Measurements from ENCODE around the gene NOX5. TPM values are rescaled to one million over a fixed set of nuclear protein-coding genes. Genes with fewer than 3 reads are reported as not detected.

Gene NOX5
- total and polyA plus RNA-seq, 2 of the 4 experiments (the other 2 are of a cell fraction): 0.07 TPM; not detected in 1

DNA sequence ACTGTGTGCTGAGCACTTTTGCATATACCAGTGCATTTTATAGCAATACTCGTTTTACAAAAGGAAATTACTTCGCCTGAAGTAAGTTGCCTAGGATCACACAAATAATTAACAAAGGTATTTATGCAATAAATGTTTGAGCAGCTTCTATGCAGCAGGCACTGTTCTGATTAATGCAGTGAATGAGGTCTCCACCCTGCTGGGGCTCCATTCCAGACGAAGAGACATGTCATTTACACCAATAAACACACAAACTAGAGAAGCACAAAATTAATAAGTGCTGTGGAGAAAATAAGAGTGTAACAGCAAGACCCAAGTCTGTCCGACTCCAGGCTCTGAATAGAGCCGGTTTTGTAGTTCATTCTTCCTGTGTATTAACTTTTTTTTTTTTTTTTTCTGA, 17.5 kb downstream of the NOX5 start:
- Histone ChIP-seq H3K27me3 (ENCODE audit: control insufficient read depth, insufficient read depth, low read length) (peaks cover 21% of the 10 kb centered on the region), H2BK20ac (ENCODE audit: low read depth, low read length) (no peak overlapping the region), H3K4me3 (ENCODE audit: insufficient read depth, low read depth, low read length) (no peak overlapping the region), H2BK120ac (ENCODE audit: low read depth, low read length) (no peak overlapping the region), H2BK5ac (ENCODE audit: low read depth, low read length, poor library complexity, severe bottlenecking) (no peak overlapping the region), H4K20me1 (ENCODE audit: insufficient read depth, low read length) (0 out of 2 replicates have a peak, but pooled peaks cover 3% of the 10 kb centered on the region), H3K4me1 (ENCODE audit: control insufficient read depth, insufficient read depth, low read length) (peaks cover 3% of the 10 kb centered on the region), H2AK5ac (ENCODE audit: low read depth, low read length) (no peak overlapping the region), H3K4me2 (ENCODE audit: low read depth, low read length) (peak overlapping the region; percentile 70), H4K91ac (ENCODE audit: insufficient read depth, low read depth, low read length) (no peak overlapping the region), H3K9me3 (ENCODE audit: control insufficient read depth, insufficient read depth, low read length) (no peaks in the 10 kb centered on the region), H3K36me3 (ENCODE audit: control insufficient read depth, insufficient read depth, low read length) (no peaks in the 10 kb centered on the region), H3K23ac (ENCODE audit: low read depth, low read length) (no peak overlapping the region), H3K14ac (replicated peaks; ENCODE audit: low read depth, low read length) (no peak overlapping the region), H3K18ac (ENCODE audit: low read depth, low read length) (no peak overlapping the region), H2AFZ (replicated peaks; ENCODE audit: low read length, poor library complexity) (no peak overlapping the region), H4K5ac (ENCODE audit: low read depth, low read length) (no peak overlapping the region), H3K9ac (ENCODE audit: low read depth, low read length) (no peak overlapping the region), H3K9me1 (ENCODE audit: insufficient read depth, low read length) (no peaks in the 10 kb centered on the region; the same call in 1 of the 2 replicates), H2BK15ac (ENCODE audit: low read depth, low read length) (no peak overlapping the region), H3K4ac (ENCODE audit: low read depth, low read length) (no peak overlapping the region), H3K27ac (ENCODE audit: insufficient read depth, low read length) (no peak overlapping the region), H3K79me1 (ENCODE audit: low read depth in 1 of 2, low read length in 2 of 2) (no peaks in the 10 kb centered on the region), H4K8ac (ENCODE audit: low read depth in 2 of 2, low read length in 2 of 2) (no peak overlapping the region), H2AK9ac (replicated peaks; ENCODE audit: low read depth, low read length, poor library complexity) (no peak overlapping the region), H3K56ac (ENCODE audit: extremely low read depth, insufficient read depth, low read length) (no peak overlapping the region)
- dilution Hi-C loops (cut with HindIII; ENCODE audit: low sequenced_read_pairs, unreplicated experiment) (no loop called here), intact Hi-C loops (cut with micrococcal nuclease) (no loop called here), in situ Hi-C loops (cut with MboI; ENCODE audit: low sequenced_read_pairs) (no loop called here)
- CTCF ChIA-PET: interaction anchor here (0.9 to 1.3 kb wide), 4 partner anchors 8 to 107 kb away, joined by 3 to 5 read pairs (median 4); no protein-coding TSS in a partner anchor
- DNase-seq (no peak), ATAC-seq (ENCODE audit: low read depth) (no peak)
- no CpG with 5 or more reads among the region's 5 CpGs for WGBS, 2 experiments (ENCODE audit: extremely low coverage in 2 of 2, insufficient read length in 1 of 2)
- TF ChIP-seq BHLHE40 (IDR thresholded peaks at IDR 0.05; ENCODE audit: low read depth, low read length): no peak
- no peak for TF ChIP-seq POLR2A (IDR thresholded peaks at IDR 0.05; ENCODE audit: low read depth, low read length)
- TF ChIP-seq RAD21 (IDR thresholded peaks at IDR 0.05; ENCODE audit: low read length): no peak
- TF ChIP-seq FOS (IDR thresholded peaks at IDR 0.05; ENCODE audit: low read depth, low read length): no peak
- TF ChIP-seq NFE2L2 (IDR thresholded peaks at IDR 0.05; ENCODE audit: low read depth, low read length): no peak
- TF ChIP-seq CHD1 (IDR thresholded peaks at IDR 0.05; ENCODE audit: low read depth, low read length): no peak
- TF ChIP-seq, protein P1, sequence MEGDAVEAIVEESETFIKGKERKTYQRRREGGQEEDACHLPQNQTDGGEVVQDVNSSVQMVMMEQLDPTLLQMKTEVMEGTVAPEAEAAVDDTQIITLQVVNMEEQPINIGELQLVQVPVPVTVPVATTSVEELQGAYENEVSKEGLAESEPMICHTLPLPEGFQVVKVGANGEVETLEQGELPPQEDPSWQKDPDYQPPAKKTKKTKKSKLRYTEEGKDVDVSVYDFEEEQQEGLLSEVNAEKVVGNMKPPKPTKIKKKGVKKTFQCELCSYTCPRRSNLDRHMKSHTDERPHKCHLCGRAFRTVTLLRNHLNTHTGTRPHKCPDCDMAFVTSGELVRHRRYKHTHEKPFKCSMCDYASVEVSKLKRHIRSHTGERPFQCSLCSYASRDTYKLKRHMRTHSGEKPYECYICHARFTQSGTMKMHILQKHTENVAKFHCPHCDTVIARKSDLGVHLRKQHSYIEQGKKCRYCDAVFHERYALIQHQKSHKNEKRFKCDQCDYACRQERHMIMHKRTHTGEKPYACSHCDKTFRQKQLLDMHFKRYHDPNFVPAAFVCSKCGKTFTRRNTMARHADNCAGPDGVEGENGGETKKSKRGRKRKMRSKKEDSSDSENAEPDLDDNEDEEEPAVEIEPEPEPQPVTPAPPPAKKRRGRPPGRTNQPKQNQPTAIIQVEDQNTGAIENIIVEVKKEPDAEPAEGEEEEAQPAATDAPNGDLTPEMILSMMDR (conservative IDR thresholded peaks at IDR 0.05; ENCODE audit: low read depth, low read length): no peak
- no peak for TF ChIP-seq MAFK (IDR thresholded peaks at IDR 0.05; ENCODE audit: low read depth, low read length)
- no peak for TF ChIP-seq MAZ (IDR thresholded peaks at IDR 0.05; ENCODE audit: borderline replicate concordance, low read depth, low read length)
- no peak for TF ChIP-seq MXI1 (IDR thresholded peaks at IDR 0.05; ENCODE audit: borderline replicate concordance, low read depth, low read length)
- TF ChIP-seq RFX5 (IDR thresholded peaks at IDR 0.05; ENCODE audit: low read depth, low read length): no peak
- no peak for TF ChIP-seq CEBPB (IDR thresholded peaks at IDR 0.05; ENCODE audit: low read depth, low read length)
- no peak for TF ChIP-seq RCOR1 (IDR thresholded peaks at IDR 0.05; ENCODE audit: insufficient replicate concordance, low read length)
- TF ChIP-seq, protein P2, sequence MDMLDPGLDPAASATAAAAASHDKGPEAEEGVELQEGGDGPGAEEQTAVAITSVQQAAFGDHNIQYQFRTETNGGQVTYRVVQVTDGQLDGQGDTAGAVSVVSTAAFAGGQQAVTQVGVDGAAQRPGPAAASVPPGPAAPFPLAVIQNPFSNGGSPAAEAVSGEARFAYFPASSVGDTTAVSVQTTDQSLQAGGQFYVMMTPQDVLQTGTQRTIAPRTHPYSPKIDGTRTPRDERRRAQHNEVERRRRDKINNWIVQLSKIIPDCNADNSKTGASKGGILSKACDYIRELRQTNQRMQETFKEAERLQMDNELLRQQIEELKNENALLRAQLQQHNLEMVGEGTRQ (IDR thresholded peaks at IDR 0.05; ENCODE audit: low read depth, low read length): no peak
- POLR2A ChIA-PET (ENCODE audit: unreplicated experiment): no interaction called here
- no TSS peak for BruUV-seq (replicated peaks)
